CD8-positive, alpha-beta memory T cell (primary cell): ENCODE results near the gene GRN. TPM values are rescaled to one million over a fixed set of nuclear protein-coding genes. Genes with fewer than 3 reads are reported as not detected.
A peak's percentile ranks its signal among the peaks of the same experiment; 100 is the strongest.
"Not testable (repeated sequence)": the region's sequence is repeated elsewhere in the genome, so short reads cannot be mapped to it uniquely, and the experiment has no call there.

Experiments used
- CTCF ChIA-PET: fragments of 350-600 bp; sonication (Branson Sonifier 250); formaldehyde crosslinking; loops from one replicate; lab custom pipeline; 2021; ENCODE audit warnings: antibody characterized with exemption; lab: Charles Lee
- POLR2A ChIA-PET: fragments of 350-600 bp; sonication (Branson Sonifier 250); formaldehyde crosslinking; loops from one replicate; lab custom pipeline; 2021; ENCODE audit warnings: antibody characterized with exemption; lab: Charles Lee
- DNase-seq, 5 donors: peaks; one replicate each; pipeline versions ENCODE4 v3.0.0 to v3.0.0-alpha.2; 2020 to 2022; ENCODE audit warnings: mixed read lengths in 1 of 5
- H3K27ac ChIP-seq: one replicate; pipeline ENCODE4 v1.7.0; 2013; ENCODE audit warnings: low read depth, mild to moderate bottlenecking, low read length, moderate library complexity
- H3K27me3 ChIP-seq: 2 replicates; pipeline ENCODE4 v1.7.0; 2013; ENCODE audit warnings: low read length, mild to moderate bottlenecking; ENCODE audit not compliant: insufficient read depth, poor library complexity, severe bottlenecking
- H3K36me3 ChIP-seq: 2 replicates; pipeline ENCODE4 v1.7.0; 2013; ENCODE audit warnings: mild to moderate bottlenecking, low read length, moderate library complexity; ENCODE audit not compliant: insufficient read depth
- H3K4me1 ChIP-seq: 2 replicates; pipeline ENCODE4 v1.7.0; 2013; ENCODE audit warnings: mild to moderate bottlenecking, low read length, moderate library complexity; ENCODE audit not compliant: insufficient read depth
- H3K4me3 ChIP-seq: 2 replicates; pipeline ENCODE4 v1.7.0; 2013; ENCODE audit warnings: mild to moderate bottlenecking, low read length
- H3K9me3 ChIP-seq: 2 replicates; pipeline ENCODE4 v1.7.0; 2013; ENCODE audit warnings: mild to moderate bottlenecking, low read length
- H3K27ac Mint-ChIP-seq, 8 donors: one replicate each; pipeline ENCODE4 v1.8.0; 2020 to 2021; ENCODE audit warnings: mixed read lengths in 8 of 8, mild to moderate bottlenecking in 6 of 8, inconsistent platforms in 3 of 8, moderate library complexity in 3 of 8
- H3K27me3 Mint-ChIP-seq, 2 donors: one replicate each; pipeline ENCODE4 v1.8.0; 2020 to 2021; ENCODE audit warnings: mixed read lengths in 2 of 2, mild to moderate bottlenecking in 1 of 2, moderate library complexity in 1 of 2
- H3K36me3 Mint-ChIP-seq, 3 donors: one replicate each; pipeline ENCODE4 v1.8.0; 2020 to 2021; ENCODE audit warnings: mixed read lengths in 3 of 3, inconsistent platforms in 1 of 3, mild to moderate bottlenecking in 1 of 3
- H3K4me1 Mint-ChIP-seq, 3 donors: one replicate each; pipeline ENCODE4 v1.8.0; 2020 to 2021; ENCODE audit warnings: mixed read lengths in 3 of 3, inconsistent platforms in 1 of 3, mild to moderate bottlenecking in 1 of 3
- H3K4me3 Mint-ChIP-seq, 7 donors: one replicate each; pipeline ENCODE4 v1.8.0; 2020 to 2021; ENCODE audit warnings: mixed read lengths in 7 of 7, mild to moderate bottlenecking in 6 of 7, moderate library complexity in 4 of 7, inconsistent platforms in 2 of 7
- H3K9me3 Mint-ChIP-seq, 5 donors: one replicate each; pipeline ENCODE4 v1.8.0; 2020 to 2022; ENCODE audit warnings: mixed read lengths in 5 of 5, mild to moderate bottlenecking in 3 of 5, moderate library complexity in 2 of 5, inconsistent platforms in 1 of 5
- polyA plus RNA-seq: library from polyadenylated mRNA; unstranded; fragments of 300-500 nt; fragmentation: Illumina TruSeq; gene quantifications from one replicate; pipeline ENCODE4 v1.2.3, GENCODE V29; 2021
- total RNA-seq, 2 experiments: library from RNA; stranded (reverse); gene quantifications; one replicate each; pipeline ENCODE4 v1.2.3, GENCODE V29; 2021

GRN gene
- total and polyA plus RNA-seq, 3 experiments from 2014 or later = 48.7 to 56.4 (median 50.3) TPM

DNA sequence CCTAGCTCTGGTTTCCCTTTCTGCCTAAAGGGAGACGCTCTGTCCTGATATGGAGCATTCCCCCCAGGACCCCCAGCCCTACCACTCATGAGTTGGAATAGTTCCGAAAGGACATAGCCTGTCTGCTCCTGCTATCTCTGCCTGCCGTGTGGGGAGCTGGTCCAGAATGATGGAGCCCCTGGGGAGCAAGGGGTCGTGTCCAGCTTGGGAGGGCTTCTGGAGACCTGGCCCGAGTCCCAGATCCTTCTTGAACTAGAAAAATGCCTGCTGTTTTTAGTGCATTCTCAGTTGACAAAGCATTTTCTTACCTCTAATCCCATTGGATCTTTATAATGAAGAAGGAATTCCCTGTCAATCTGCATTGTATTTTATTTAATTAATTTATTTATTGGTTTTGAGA lies 9.1 kb upstream of the GRN start:
- Mint-ChIP-seq H3K36me3 (no peaks in the 10 kb centered on the region), H3K27me3 (peaks cover 10 to 19% of the 10 kb centered on the region in 2 donors), H3K9me3 (no peaks in the 10 kb centered on the region), H3K4me1 (peaks cover 5 to 6% (median 5%) of the 10 kb centered on the region in 3 donors), H3K4me3 (no peak overlapping the region), H3K27ac (no peak overlapping the region)
- CTCF ChIA-PET = interaction anchor here (0.8 to 2.4 kb wide), 4 partner anchors 10 to 138 kb away, joined by 3 to 12 read pairs (median 6); no protein-coding TSS in a partner anchor
- H3K36me3 ChIP-seq = no peaks in the 10 kb centered on the region
- no peak overlapping the region for H3K4me3 ChIP-seq
- no peaks in the 10 kb centered on the region for H3K9me3 ChIP-seq
- POLR2A ChIA-PET = interaction anchor here (0.7 kb wide), 1 partner anchor 14 kb away, joined by 3 read pairs; no protein-coding TSS in a partner anchor
- H3K4me1 ChIP-seq = no peaks in the 10 kb centered on the region
- no peak overlapping the region for H3K27ac ChIP-seq
- H3K27me3 ChIP-seq = no peaks in the 10 kb centered on the region
- DNase-seq = no peak

DNA sequence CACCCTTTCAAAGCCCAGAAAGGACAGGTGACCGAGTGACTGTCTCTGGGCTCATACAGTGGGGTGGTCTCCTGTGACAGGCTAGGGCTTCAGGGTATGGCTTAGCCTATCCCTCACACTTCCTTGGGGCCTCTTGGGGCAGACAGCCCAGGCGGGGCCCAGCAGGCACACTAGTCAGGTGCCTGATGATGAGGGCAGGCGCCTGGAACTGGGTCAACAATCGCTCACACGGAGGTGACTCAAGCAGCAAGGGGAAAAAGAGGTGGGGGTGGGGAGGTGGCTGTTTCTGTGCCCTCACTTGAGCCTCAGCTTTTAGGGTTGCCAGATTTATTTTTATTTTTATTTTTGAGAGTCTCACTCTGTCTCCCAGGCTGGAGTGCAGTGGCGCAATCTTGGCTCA lies 6.4 kb upstream of the GRN start:
- DNase-seq = no peak
- H3K4me3 ChIP-seq = no peak overlapping the region
- H3K9me3 ChIP-seq = no peaks in the 10 kb centered on the region
- H3K4me3 Mint-ChIP-seq = no peak overlapping the region
- no peak overlapping the region for H3K27ac Mint-ChIP-seq
- H3K4me1 ChIP-seq = no peaks in the 10 kb centered on the region
- no peaks in the 10 kb centered on the region for H3K27me3 ChIP-seq
- no peaks in the 10 kb centered on the region for H3K9me3 Mint-ChIP-seq
- H3K36me3 Mint-ChIP-seq = no peaks in the 10 kb centered on the region
- ChIA-PET CTCF (interaction anchor here (0.8 to 1.5 kb wide), 3 partner anchors 13 to 135 kb away, joined by 3 to 4 read pairs (median 4); no protein-coding TSS in a partner anchor), POLR2A (no interaction called here)
- no peaks in the 10 kb centered on the region for H3K4me1 Mint-ChIP-seq
- H3K36me3 ChIP-seq = no peaks in the 10 kb centered on the region
- peaks cover 14 to 24% of the 10 kb centered on the region in 2 donors for H3K27me3 Mint-ChIP-seq
- no peak overlapping the region for H3K27ac ChIP-seq

DNA sequence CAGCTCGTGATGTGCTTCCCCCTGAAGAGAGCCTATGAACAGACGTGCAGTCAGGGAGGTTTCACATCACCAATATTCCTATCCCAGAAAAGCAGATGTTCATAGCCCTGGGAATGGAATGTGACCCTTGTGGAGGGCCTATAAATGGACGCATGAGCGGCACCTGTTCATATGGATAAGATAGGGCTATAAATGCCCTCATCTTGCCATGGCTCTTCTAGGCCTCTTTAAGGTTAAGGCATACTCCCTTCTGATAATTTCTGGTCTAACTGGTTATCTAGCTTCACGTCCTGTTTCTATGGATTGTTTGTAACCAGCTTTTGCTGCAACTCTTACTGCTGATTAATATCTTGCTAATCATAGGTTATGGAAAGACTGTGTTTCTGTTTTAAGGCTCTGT lies 4.5 kb upstream of the GRN start:
- H3K4me3 ChIP-seq, H3K4me3 Mint-ChIP-seq, H3K4me1 Mint-ChIP-seq, POLR2A ChIA-PET, H3K27ac Mint-ChIP-seq, H3K36me3 Mint-ChIP-seq, H3K27me3 ChIP-seq, DNase-seq, H3K36me3 ChIP-seq, H3K9me3 Mint-ChIP-seq, H3K9me3 ChIP-seq, H3K27ac ChIP-seq, H3K4me1 ChIP-seq: not testable (repeated sequence)
- peaks cover 15 to 26% of the 10 kb centered on the region in 2 donors for H3K27me3 Mint-ChIP-seq
- CTCF ChIA-PET = interaction anchor here (1.2 to 1.4 kb wide), 2 partner anchors 10 to 131 kb away, joined by 4 to 6 read pairs; no protein-coding TSS in a partner anchor

DNA sequence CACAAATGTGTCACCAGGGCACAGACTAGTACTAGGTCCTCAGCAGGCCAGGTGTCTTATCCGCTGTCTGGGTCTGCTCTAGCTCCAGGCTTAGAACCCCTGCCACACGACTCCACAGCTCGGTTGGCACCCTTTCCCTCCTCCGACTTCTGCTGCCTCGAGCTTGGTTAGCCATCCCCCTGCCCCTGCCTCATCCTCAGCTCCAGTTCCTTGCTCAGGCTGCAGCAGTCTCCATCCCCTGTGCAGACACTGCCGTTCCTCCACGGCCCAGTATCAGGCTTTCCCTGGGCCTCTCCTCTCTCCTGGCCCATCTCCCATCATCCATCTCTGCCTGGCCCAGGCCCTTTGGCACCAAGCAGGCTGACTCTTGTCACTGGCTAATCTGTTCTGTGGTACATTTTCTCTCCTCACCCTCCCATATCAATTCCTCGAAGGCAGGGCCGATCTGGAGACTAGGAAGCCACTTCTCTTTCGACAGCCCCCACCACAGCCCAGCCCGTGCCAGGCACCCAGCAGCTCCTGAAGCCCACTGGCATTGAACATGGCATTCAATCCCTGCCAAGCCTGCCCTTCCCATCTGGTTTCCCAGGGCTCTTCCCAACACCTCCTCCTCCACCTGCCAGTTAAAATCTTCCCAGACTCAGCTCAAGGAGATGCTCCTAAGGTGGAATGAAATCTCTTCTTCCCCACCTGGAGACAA lies 1.4 kb upstream of the GRN start:
- Mint-ChIP-seq H3K27ac (peak overlapping the region in 1 of 8 donors; percentile 83), H3K4me3 (peak overlapping the region in 2 of 7 donors; percentile 57 to 63), H3K4me1 (peaks cover 18 to 26% (median 20%) of the 10 kb centered on the region in 3 donors), H3K36me3 (peaks cover 0 to 4% (median 0%) of the 10 kb centered on the region in 3 donors), H3K27me3 (peaks cover 12 to 16% of the 10 kb centered on the region in 2 donors), H3K9me3 (no peaks in the 10 kb centered on the region)
- no peak for DNase-seq
- ChIA-PET POLR2A (no interaction called here), CTCF (interaction anchor here (1.3 to 2.8 kb wide), 2 partner anchors 13 to 133 kb away, joined by 5 to 28 read pairs; no protein-coding TSS in a partner anchor)
- no peaks in the 10 kb centered on the region for H3K27me3 ChIP-seq
- H3K36me3 ChIP-seq = no peaks in the 10 kb centered on the region
- no peaks in the 10 kb centered on the region for H3K9me3 ChIP-seq
- peaks cover 10% of the 10 kb centered on the region for H3K4me1 ChIP-seq
- no peak overlapping the region for H3K27ac ChIP-seq
- no peak overlapping the region for H3K4me3 ChIP-seq

DNA sequence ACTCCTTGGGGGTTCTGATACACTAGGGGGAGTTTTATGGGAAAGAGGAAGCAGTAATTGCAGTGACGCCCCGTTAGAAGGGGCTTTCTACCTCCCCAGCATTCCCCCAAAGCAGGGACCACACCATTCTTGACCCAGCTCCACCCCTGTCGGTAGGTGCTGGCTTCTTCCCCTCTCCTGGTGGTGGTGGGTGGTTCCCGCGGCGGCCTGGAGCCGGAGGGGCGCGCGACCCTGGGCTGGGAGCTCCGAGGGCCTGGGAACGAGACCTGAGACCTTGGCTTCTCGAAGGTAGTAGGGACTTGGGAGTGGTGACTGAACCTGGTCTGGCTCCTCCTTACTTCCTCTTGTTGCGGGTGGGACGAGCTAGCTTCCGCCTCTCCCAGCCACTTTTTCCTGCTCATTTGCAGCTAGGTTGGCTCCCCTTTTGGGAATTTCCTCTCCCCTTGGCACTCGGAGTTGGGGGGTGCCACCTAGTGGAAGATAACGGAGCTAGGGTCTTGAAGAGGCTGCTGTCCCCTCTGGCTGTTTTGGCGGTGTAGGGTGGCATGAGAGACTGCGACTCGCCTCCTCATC lies 438 bp downstream of the GRN start:
- Histone ChIP-seq H3K36me3 (no peaks in the 10 kb centered on the region), H3K4me1 (peaks cover 10% of the 10 kb centered on the region), H3K9me3 (no peaks in the 10 kb centered on the region), H3K4me3 (peak overlapping the region; percentile 89), H3K27ac (peak overlapping the region; percentile 47), H3K27me3 (no peaks in the 10 kb centered on the region)
- Mint-ChIP-seq H3K36me3 (peaks cover 0 to 4% (median 0%) of the 10 kb centered on the region in 3 donors), H3K9me3 (no peaks in the 10 kb centered on the region), H3K27ac (peak overlapping the region; percentile 13 to 90 (median 67)), H3K27me3 (peaks cover 7 to 10% of the 10 kb centered on the region in 2 donors), H3K4me3 (peak overlapping the region; percentile 91 to 96 (median 93)), H3K4me1 (peaks cover 20 to 29% (median 21%) of the 10 kb centered on the region in 3 donors)
- ChIA-PET CTCF (interaction anchor here (0.8 to 2.8 kb wide), 33 partner anchors 8 to 402 kb away, joined by 3 to 28 read pairs (median 5); partner anchors contain the start of genes FAM171A2, HDAC5, HROB and SLC25A39), POLR2A (interaction anchor here (0.8 to 1.5 kb wide), 6 partner anchors 8 to 135 kb away, joined by 3 to 9 read pairs (median 3); no protein-coding TSS in a partner anchor)
- DNase-seq = peak; percentile 32 to 69 (median 39)

DNA sequence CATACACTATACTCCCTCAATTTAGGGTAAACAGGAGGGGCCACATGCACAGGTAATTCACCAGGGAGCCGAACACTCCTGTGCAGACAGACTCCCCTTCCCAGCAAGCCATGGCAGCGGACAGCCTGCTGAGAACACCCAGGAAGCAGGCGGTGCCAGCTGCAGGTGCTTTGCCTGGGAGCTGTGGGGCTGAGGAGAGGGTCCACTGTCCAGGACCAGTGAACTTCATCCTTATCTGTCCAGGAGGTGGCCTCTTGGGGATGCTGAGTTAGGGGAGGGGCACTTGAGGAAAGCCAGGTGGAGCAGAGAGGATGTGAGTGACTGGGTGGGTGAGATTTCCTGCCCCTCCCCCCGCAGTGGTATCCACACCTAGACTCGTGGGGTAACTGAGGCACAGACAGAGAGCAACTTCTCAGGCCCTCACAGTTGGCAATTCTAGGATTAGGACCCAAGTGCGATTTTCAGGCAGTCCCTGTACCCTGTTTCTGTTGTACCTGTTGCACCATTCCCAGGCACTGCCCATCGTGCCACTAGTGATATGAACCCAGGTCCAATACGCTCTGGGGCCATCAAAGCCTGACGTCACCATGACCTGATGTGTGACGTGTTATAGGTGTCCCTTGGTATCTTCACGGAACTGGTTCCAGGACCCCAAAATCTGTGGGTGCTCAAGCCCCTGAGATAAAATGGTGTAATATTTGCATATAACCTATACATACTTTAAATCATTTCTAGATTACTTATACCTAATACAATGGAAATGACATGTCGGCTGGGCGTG lies 1.2 kb downstream of the GRN start:
- peak overlapping the region; percentile 91 to 96 (median 93) for H3K4me3 Mint-ChIP-seq
- Histone ChIP-seq H3K36me3 (no peaks in the 10 kb centered on the region), H3K4me3 (peak overlapping the region; percentile 89), H3K27ac (no peak overlapping the region), H3K27me3 (no peaks in the 10 kb centered on the region), H3K4me1 (peaks cover 10% of the 10 kb centered on the region), H3K9me3 (no peaks in the 10 kb centered on the region)
- peaks cover 0 to 4% (median 0%) of the 10 kb centered on the region in 3 donors for H3K36me3 Mint-ChIP-seq
- no peak for DNase-seq
- peaks cover 7% of the 10 kb centered on the region in 2 donors for H3K27me3 Mint-ChIP-seq
- H3K27ac Mint-ChIP-seq = peak overlapping the region in 5 of 8 donors; percentile 74 to 90 (median 82)
- ChIA-PET POLR2A (interaction anchor here (1.0 to 1.5 kb wide), 5 partner anchors 7 to 136 kb away, joined by 3 to 9 read pairs (median 3); no protein-coding TSS in a partner anchor), CTCF (interaction anchor here (0.8 to 2.8 kb wide), 32 partner anchors 8 to 402 kb away, joined by 3 to 28 read pairs (median 5); partner anchors contain the start of genes FAM171A2, HDAC5, HROB and SLC25A39)
- H3K4me1 Mint-ChIP-seq = peaks cover 20 to 33% (median 23%) of the 10 kb centered on the region in 3 donors
- H3K9me3 Mint-ChIP-seq = no peaks in the 10 kb centered on the region

DNA sequence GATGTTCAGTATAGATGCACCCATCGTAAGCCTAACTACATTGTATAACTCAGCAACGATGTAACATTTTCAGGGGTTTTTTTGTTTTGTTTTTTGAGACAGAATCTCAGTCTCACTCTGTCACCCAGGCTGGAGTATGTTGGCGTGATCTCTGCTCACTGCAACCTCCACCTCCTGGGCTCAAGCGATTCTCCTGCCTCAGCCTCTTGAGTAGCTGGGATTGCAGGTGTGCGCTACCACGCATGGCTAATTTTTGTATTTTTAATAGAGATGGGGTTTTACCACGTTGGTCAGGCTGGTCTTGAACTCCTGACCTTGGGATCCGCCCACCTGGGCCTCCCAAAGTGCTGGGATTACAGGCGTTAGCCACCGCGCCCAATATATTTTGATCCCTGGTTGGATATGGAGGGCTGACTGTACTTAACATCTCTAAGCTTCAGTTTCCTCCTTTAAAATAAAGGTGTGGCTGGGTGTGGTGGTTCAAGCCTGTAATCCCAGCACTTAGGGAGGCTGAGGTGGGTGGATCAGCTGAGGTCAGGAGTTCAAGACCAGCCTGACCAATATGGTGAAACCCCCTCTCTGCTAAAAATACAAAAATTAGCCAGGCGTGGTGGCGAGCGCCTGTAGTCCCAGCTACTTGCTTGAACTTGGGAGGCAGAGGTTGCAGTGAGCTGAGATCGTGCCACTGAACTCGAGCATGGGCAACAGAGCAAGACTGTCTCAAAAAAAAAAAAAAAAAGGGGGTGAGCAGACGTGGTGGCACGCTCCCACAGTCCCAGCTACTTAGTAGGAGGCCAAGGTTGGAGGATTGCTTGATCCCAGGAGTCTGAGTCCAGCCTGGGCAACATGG lies 2.3 kb downstream of the GRN start:
- POLR2A ChIA-PET = not testable (repeated sequence)

More for the DNA sequence above, 2.3 kb downstream of the GRN start:
- H3K27ac Mint-ChIP-seq, H3K9me3 ChIP-seq, H3K9me3 Mint-ChIP-seq, H3K36me3 Mint-ChIP-seq, H3K27me3 Mint-ChIP-seq, H3K4me3 ChIP-seq, H3K27ac ChIP-seq, H3K36me3 ChIP-seq, H3K27me3 ChIP-seq, DNase-seq: not testable (repeated sequence)
- H3K4me1 ChIP-seq = peaks cover 10% of the 10 kb centered on the region
- Mint-ChIP-seq H3K4me1 (peaks cover 20 to 33% (median 23%) of the 10 kb centered on the region in 3 donors), H3K4me3 (peak overlapping the region in 1 of 7 donors; percentile 57)
- CTCF ChIA-PET = interaction anchor here (0.9 to 2.0 kb wide), 2 partner anchors 16 to 137 kb away, joined by 3 to 8 read pairs; partner anchors contain the start of gene FAM171A2
